Caco-2 (cell line): Measurements from ENCODE around the gene PFKP. TPM values are rescaled to one million over a fixed set of nuclear protein-coding genes. Genes with fewer than 3 reads are reported as not detected.

Experiments used
- BruUV-seq: library from RNA; stranded (reverse); fragments of 400-500 nt; replicated peaks from 2 replicates; lab custom pipeline; 2021; lab: Mats Ljungman, UMichigan
- CTCF ChIA-PET: fragments of 300-600 bp; sonication (Branson Sonifier 250); formaldehyde crosslinking; loops from one replicate; lab custom pipeline; 2022; ENCODE audit warnings: antibody characterized with exemption; lab: Charles Lee
- POLR2A ChIA-PET: fragments of 300-600 bp; sonication (Branson Sonifier 250); formaldehyde crosslinking; loops from one replicate; lab custom pipeline; 2022; ENCODE audit warnings: antibody characterized with exemption; lab: Charles Lee
- DNase-seq, 2 experiments: peaks; one replicate each; pipeline versions ENCODE4 v3.0.0 to v3.0.0-alpha.2; 2020 to 2022
- H3K27me3 ChIP-seq: replicated peaks from 2 replicates; pipeline ENCODE4 v1.6.0; 2011; ENCODE audit warnings: low read length; ENCODE audit not compliant: control insufficient read depth, insufficient read depth
- H3K36me3 ChIP-seq: 2 replicates; pipeline ENCODE4 v1.5.1; 2011; ENCODE audit warnings: low read length; ENCODE audit not compliant: control insufficient read depth, insufficient read depth
- H3K4me1 ChIP-seq: fragments of 250-450 bp; sonication (Bioruptor Pico); 2 replicates; pipeline ENCODE4 v1.5.1; 2020; ENCODE audit warnings: mild to moderate bottlenecking
- H3K4me3 ChIP-seq: 2 replicates; pipeline ENCODE4 v1.5.1; 2011; ENCODE audit warnings: low read depth, mild to moderate bottlenecking, control low read depth, low read length
- H3K9me3 ChIP-seq: fragments of 250-450 bp; sonication (Bioruptor Pico); 2 replicates; pipeline ENCODE4 v1.5.1; 2020; ENCODE audit warnings: mild to moderate bottlenecking, moderate library complexity
- H3K27ac Mint-ChIP-seq: one replicate; pipeline ENCODE4 v1.8.0; 2022; ENCODE audit warnings: mixed read lengths; ENCODE audit not compliant: unreplicated experiment
- H3K27me3 Mint-ChIP-seq: one replicate; pipeline ENCODE4 v1.8.0; 2022; ENCODE audit warnings: mixed read lengths; ENCODE audit not compliant: insufficient read depth, unreplicated experiment
- H3K36me3 Mint-ChIP-seq: one replicate; pipeline ENCODE4 v1.8.0; 2022; ENCODE audit warnings: mild to moderate bottlenecking, mixed read lengths; ENCODE audit not compliant: insufficient read depth, unreplicated experiment
- H3K4me1 Mint-ChIP-seq: one replicate; pipeline ENCODE4 v1.8.0; 2022; ENCODE audit warnings: low read depth, mixed read lengths; ENCODE audit not compliant: unreplicated experiment
- H3K4me3 Mint-ChIP-seq: one replicate; pipeline ENCODE4 v1.8.0; 2022; ENCODE audit warnings: mild to moderate bottlenecking, moderate library complexity, mixed read lengths; ENCODE audit not compliant: unreplicated experiment
- H3K9me3 Mint-ChIP-seq: one replicate; pipeline ENCODE4 v1.8.0; 2022; ENCODE audit warnings: mixed read lengths; ENCODE audit not compliant: unreplicated experiment
- CTCF ChIP-seq, 2 experiments: fragments of 200-600 bp in 1 of 2; IDR thresholded peaks; 1 replicate in 1 of 2; 2 replicates in 1 of 2; pipeline versions ENCODE4 v1.5.1 to v1.8.0; 2011 to 2022; ENCODE audit warnings: antibody characterized with exemption in 1 of 2, control low read depth in 1 of 2, inconsistent platforms in 1 of 2, low read depth in 1 of 2, low read length in 1 of 2, mild to moderate bottlenecking in 1 of 2, moderate library complexity in 1 of 2; ENCODE audit not compliant: insufficient read depth in 1 of 2, severe bottlenecking in 1 of 2, unreplicated experiment in 1 of 2
- intact Hi-C: fragments of 100-400 bp; cut with micrococcal nuclease; formaldehyde crosslinking; loops from one replicate; pipeline ENCODE4 v1.10.0; 2022; ENCODE audit not compliant: unreplicated experiment
- total RNA-seq: library from RNA; stranded (reverse); gene quantifications from 2 replicates; pipeline ENCODE4 v1.2.3, GENCODE V29; 2022

The PFKP gene
- total RNA-seq, 1 experiment from 2014 or later = 218 TPM

GRCh38 chr10:3179174-3179573 is 111.8 kb downstream of the PFKP start:
- Histone ChIP-seq H3K9me3 (no peaks in the 10 kb centered on the region), H3K4me1 (no peaks in the 10 kb centered on the region), H3K4me3 (no peak overlapping the region), H3K36me3 (no peaks in the 10 kb centered on the region), H3K27me3 (no peaks in the 10 kb centered on the region)
- Mint-ChIP-seq H3K9me3 (no peaks in the 10 kb centered on the region), H3K36me3 (no peaks in the 10 kb centered on the region), H3K27me3 (peaks cover 29% of the 10 kb centered on the region), H3K4me3 (no peak overlapping the region), H3K27ac (no peak overlapping the region), H3K4me1 (peaks cover 2% of the 10 kb centered on the region)
- no TSS peak for BruUV-seq
- CTCF ChIA-PET = no interaction called here
- POLR2A ChIA-PET = no interaction called here
- TF ChIP-seq CTCF (IDR thresholded peaks at IDR 0.05; ENCODE audit: insufficient read depth in 1 of 2, low read depth in 1 of 2, low read length in 1 of 2, severe bottlenecking in 1 of 2, unreplicated experiment in 1 of 2) = no peak
- intact Hi-C loops = no loop called here
- DNase-seq = peak in 1 of 2 experiments; percentile 2

DNA sequence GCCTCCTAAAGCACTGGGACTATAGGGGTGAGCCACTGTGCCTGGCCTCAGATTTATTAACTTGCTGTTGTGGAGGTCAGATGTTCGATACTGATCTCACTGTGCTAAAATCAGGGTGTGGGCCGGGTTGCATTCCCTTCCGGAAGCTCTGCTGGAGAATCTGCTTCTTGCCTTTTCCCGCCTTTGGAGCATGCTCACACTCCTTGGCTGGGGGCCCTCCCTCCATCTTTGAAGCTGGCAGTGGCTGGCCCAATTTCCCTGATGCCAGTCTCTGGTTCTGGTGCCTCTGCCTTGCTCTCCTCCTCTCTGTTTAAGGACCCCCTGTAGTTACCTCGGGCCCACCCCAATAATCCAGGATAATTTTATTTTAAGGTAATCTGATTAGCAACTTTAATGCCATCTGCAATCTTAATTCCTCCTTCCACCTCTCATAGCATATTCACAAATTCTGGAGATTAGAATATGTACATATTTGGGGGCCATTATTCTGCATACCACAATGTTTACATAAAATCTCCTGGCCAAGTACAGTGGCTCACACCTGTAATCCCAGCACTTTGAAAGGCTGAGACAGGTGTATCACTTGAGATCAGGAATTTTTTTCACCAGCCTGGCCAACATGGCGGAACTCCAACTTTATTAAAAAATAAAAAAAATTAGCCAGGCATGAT is 113.1 kb downstream of the PFKP start:
- no peak for TF ChIP-seq CTCF (IDR thresholded peaks at IDR 0.05; ENCODE audit: insufficient read depth in 1 of 2, low read depth in 1 of 2, low read length in 1 of 2, severe bottlenecking in 1 of 2, unreplicated experiment in 1 of 2)
- peaks cover 34% of the 10 kb centered on the region for H3K27me3 Mint-ChIP-seq
- no peaks in the 10 kb centered on the region for H3K4me1 ChIP-seq
- intact Hi-C loops = no loop called here
- POLR2A ChIA-PET = no interaction called here
- no peaks in the 10 kb centered on the region for H3K27me3 ChIP-seq
- no peak overlapping the region for H3K27ac Mint-ChIP-seq
- no peaks in the 10 kb centered on the region for H3K9me3 Mint-ChIP-seq
- H3K4me3 Mint-ChIP-seq = no peak overlapping the region
- H3K4me1 Mint-ChIP-seq = no peaks in the 10 kb centered on the region
- no peak overlapping the region for H3K4me3 ChIP-seq
- H3K36me3 Mint-ChIP-seq = no peaks in the 10 kb centered on the region
- CTCF ChIA-PET = no interaction called here
- no peaks in the 10 kb centered on the region for H3K9me3 ChIP-seq
- H3K36me3 ChIP-seq = no peaks in the 10 kb centered on the region
- no TSS peak for BruUV-seq
- no peak for DNase-seq

- no peak for DNase-seq
- ChIA-PET POLR2A (no interaction called here), CTCF (no interaction called here)
- Mint-ChIP-seq H3K9me3 (no peaks in the 10 kb centered on the region), H3K36me3 (no peaks in the 10 kb centered on the region), H3K4me1 (no peaks in the 10 kb centered on the region), H3K4me3 (no peak overlapping the region), H3K27me3 (peaks cover 24% of the 10 kb centered on the region), H3K27ac (no peak overlapping the region)
- BruUV-seq = no TSS peak
- H3K9me3 ChIP-seq = no peaks in the 10 kb centered on the region
- no peaks in the 10 kb centered on the region for H3K27me3 ChIP-seq
- H3K4me3 ChIP-seq = no peak overlapping the region
- no peak for TF ChIP-seq CTCF (IDR thresholded peaks at IDR 0.05; ENCODE audit: insufficient read depth in 1 of 2, low read depth in 1 of 2, low read length in 1 of 2, severe bottlenecking in 1 of 2, unreplicated experiment in 1 of 2)
- no peaks in the 10 kb centered on the region for H3K4me1 ChIP-seq
- no peaks in the 10 kb centered on the region for H3K36me3 ChIP-seq
- intact Hi-C loops = no loop called here
These were observed 118.0 kb downstream of the PFKP start for GRCh38 chr10:3185386-3185785.
